ENCODE measurements around the gene FCRL4. TPM values are rescaled to one million over a fixed set of nuclear protein-coding genes. Genes with fewer than 3 reads are reported as not detected.

Gene FCRL4
- total RNA-seq, 1 donor from 2014 or later: not detected

- H3K27me3 Mint-ChIP-seq (ENCODE audit: unreplicated experiment): no peaks in the 10 kb centered on the region
- H3K4me1 Mint-ChIP-seq (ENCODE audit: unreplicated experiment): peaks cover 10% of the 10 kb centered on the region
- H3K9me3 Mint-ChIP-seq (ENCODE audit: unreplicated experiment): no peaks in the 10 kb centered on the region
- TF ChIP-seq, protein P1, sequence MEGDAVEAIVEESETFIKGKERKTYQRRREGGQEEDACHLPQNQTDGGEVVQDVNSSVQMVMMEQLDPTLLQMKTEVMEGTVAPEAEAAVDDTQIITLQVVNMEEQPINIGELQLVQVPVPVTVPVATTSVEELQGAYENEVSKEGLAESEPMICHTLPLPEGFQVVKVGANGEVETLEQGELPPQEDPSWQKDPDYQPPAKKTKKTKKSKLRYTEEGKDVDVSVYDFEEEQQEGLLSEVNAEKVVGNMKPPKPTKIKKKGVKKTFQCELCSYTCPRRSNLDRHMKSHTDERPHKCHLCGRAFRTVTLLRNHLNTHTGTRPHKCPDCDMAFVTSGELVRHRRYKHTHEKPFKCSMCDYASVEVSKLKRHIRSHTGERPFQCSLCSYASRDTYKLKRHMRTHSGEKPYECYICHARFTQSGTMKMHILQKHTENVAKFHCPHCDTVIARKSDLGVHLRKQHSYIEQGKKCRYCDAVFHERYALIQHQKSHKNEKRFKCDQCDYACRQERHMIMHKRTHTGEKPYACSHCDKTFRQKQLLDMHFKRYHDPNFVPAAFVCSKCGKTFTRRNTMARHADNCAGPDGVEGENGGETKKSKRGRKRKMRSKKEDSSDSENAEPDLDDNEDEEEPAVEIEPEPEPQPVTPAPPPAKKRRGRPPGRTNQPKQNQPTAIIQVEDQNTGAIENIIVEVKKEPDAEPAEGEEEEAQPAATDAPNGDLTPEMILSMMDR (IDR thresholded peaks at IDR 0.05; ENCODE audit: unreplicated experiment): no peak
- H3K4me3 Mint-ChIP-seq (ENCODE audit: unreplicated experiment): no peak overlapping the region
- DNase-seq (ENCODE audit: low spot score): no peak
- no peaks in the 10 kb centered on the region for H3K36me3 Mint-ChIP-seq (ENCODE audit: low read depth, unreplicated experiment)
- no peak overlapping the region for H3K27ac Mint-ChIP-seq (ENCODE audit: unreplicated experiment)
Observed at GRCh38 chr1:157540852-157541251, 57.0 kb downstream of the FCRL4 start.

- TF ChIP-seq, protein P1 (IDR thresholded peaks at IDR 0.05; ENCODE audit: unreplicated experiment): no peak
- Mint-ChIP-seq H3K9me3 (ENCODE audit: unreplicated experiment) (no peaks in the 10 kb centered on the region), H3K36me3 (ENCODE audit: low read depth, unreplicated experiment) (no peaks in the 10 kb centered on the region), H3K27ac (ENCODE audit: unreplicated experiment) (no peak overlapping the region), H3K4me3 (ENCODE audit: unreplicated experiment) (no peak overlapping the region), H3K4me1 (ENCODE audit: unreplicated experiment) (peaks cover 10% of the 10 kb centered on the region), H3K27me3 (ENCODE audit: unreplicated experiment) (no peaks in the 10 kb centered on the region)
- no peak for DNase-seq (ENCODE audit: low spot score)
Observed at GRCh38 chr1:157540160-157540748, 57.6 kb downstream of the FCRL4 start.

DNA sequence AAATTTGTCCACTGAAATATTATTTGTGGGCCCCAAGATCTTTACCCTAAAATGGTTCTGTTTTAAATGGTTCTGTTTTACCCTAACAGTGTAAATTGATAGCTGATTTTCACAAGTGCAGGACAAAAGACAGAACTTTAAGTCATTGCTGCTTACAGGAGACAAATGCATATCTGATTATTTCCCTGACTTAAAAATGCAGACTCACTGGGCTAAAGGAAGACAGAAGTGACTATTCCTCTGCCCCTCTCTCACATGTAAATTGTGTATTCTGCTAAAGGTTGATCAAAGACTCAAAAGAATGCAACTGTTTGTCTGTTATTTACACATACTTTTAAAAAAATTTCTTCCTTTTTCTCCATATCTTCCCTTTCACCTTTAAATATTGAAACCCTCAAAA lies 58.3 kb downstream of the FCRL4 start:
- Mint-ChIP-seq H3K4me1 (ENCODE audit: unreplicated experiment) (peaks cover 8% of the 10 kb centered on the region), H3K27me3 (ENCODE audit: unreplicated experiment) (no peaks in the 10 kb centered on the region), H3K36me3 (ENCODE audit: low read depth, unreplicated experiment) (no peaks in the 10 kb centered on the region), H3K4me3 (ENCODE audit: unreplicated experiment) (no peak overlapping the region), H3K9me3 (ENCODE audit: unreplicated experiment) (no peaks in the 10 kb centered on the region), H3K27ac (ENCODE audit: unreplicated experiment) (no peak overlapping the region)
- TF ChIP-seq, protein P1 (IDR thresholded peaks at IDR 0.05; ENCODE audit: unreplicated experiment): no peak
- DNase-seq (ENCODE audit: low spot score): no peak

DNA sequence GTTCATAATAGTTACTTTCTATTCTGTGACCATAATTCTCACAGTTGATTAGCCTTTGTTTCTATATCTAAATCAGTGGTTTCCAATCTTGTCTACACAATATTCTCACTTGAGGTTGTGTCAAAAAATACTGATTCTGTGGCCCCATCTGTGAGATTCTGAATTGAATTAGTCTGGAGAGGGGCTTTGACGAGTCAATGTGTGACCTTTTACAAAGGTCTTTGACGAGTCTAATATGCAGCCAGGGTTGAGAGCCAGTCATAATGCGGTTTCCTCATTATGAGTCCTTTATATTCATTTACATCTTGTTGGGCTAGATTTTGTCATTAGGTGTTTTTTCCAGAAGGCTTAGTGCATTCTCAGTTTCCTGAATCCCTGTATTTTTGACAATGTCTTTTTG lies 65.3 kb downstream of the FCRL4 start:
- Mint-ChIP-seq H3K27ac (ENCODE audit: unreplicated experiment) (no peak overlapping the region), H3K4me3 (ENCODE audit: unreplicated experiment) (no peak overlapping the region), H3K36me3 (ENCODE audit: low read depth, unreplicated experiment) (no peaks in the 10 kb centered on the region), H3K9me3 (ENCODE audit: unreplicated experiment) (no peaks in the 10 kb centered on the region), H3K4me1 (ENCODE audit: unreplicated experiment) (no peaks in the 10 kb centered on the region), H3K27me3 (ENCODE audit: unreplicated experiment) (no peaks in the 10 kb centered on the region)
- DNase-seq (ENCODE audit: low spot score): no peak
- TF ChIP-seq, protein P1 (IDR thresholded peaks at IDR 0.05; ENCODE audit: unreplicated experiment): no peak

DNA sequence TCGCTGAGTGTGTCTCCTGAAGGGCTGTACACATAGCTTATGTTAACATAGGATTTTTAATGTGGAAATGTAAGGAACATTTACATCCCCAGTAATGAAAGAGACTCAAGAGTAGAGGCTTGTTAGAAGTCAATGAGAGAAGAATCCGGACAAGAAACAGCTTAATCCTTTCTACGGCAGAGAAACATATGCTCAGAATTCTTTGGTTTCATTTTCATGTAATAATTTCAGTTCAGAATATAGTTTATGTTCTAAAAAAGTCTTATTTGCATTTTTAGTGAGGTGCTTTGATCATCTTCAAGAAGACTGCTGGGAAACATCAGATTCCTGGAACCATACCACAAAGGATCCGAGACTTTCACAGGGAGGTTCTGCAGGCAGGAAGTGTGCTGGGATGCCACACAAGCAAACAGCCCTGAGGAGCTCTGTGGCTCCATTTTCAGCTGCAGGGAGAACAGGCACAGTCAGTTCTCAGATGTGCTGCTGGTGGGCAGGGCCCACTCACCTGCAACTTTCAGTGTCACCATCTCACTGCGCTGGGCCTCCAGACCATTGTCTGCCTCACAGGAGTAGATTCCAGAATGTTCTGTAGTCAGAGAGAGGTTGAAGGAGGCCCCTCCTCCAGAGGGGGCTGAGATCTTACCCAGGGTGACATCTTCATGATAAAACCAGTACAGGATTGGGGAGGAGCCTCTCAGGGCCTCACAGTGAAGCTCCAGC lies 74.0 kb downstream of the FCRL4 start:
- H3K27me3 Mint-ChIP-seq (ENCODE audit: unreplicated experiment): no peaks in the 10 kb centered on the region
- no peaks in the 10 kb centered on the region for H3K9me3 Mint-ChIP-seq (ENCODE audit: unreplicated experiment)
- TF ChIP-seq, protein P1 (IDR thresholded peaks at IDR 0.05; ENCODE audit: unreplicated experiment): no peak
- no peak overlapping the region for H3K27ac Mint-ChIP-seq (ENCODE audit: unreplicated experiment)
- H3K4me1 Mint-ChIP-seq (ENCODE audit: unreplicated experiment): no peaks in the 10 kb centered on the region
- H3K36me3 Mint-ChIP-seq (ENCODE audit: low read depth, unreplicated experiment): no peaks in the 10 kb centered on the region
- no peak for DNase-seq (ENCODE audit: low spot score)
- H3K4me3 Mint-ChIP-seq (ENCODE audit: unreplicated experiment): no peak overlapping the region
